ENCODE results near the gene TMEM38B.

TMEM38B gene, protein sequence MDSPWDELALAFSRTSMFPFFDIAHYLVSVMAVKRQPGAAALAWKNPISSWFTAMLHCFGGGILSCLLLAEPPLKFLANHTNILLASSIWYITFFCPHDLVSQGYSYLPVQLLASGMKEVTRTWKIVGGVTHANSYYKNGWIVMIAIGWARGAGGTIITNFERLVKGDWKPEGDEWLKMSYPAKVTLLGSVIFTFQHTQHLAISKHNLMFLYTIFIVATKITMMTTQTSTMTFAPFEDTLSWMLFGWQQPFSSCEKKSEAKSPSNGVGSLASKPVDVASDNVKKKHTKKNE

DNA sequence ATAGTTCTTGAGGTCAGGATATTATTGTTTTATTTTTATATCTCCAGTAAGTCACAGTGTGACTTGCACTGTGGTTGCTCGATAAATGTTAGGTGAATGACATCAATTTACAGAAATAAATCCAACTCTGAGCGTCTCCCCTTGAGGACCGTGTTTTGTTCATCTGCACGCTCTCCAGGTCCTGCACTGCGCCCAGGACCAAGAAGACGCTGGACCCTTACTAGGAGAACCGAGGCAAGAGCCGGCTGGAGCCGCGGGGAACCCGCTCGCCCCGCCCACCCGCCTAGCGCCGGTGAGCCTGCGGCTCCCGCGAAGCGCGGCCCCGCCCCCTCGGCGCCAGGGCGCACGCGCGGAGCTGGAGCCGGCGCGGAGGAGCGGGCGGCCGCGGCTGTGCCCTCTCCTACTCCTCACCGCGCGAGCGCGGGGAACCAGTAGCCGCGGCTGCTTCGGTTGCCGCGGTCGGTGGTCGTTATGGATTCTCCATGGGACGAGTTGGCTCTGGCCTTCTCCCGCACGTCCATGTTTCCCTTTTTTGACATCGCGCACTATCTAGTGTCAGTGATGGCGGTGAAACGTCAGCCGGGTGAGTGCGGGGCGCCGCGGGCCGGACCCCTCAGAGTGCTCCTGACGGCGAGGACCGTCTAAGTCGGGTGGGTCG is at the start of gene TMEM38B:
TSS of gene TMEM38B (plus strand) at position 352 of the 658 bp plus-strand sequence. CDS start at position 472, 120 bp downstream.
- peak; percentile 20 for DNase-seq

DNA sequence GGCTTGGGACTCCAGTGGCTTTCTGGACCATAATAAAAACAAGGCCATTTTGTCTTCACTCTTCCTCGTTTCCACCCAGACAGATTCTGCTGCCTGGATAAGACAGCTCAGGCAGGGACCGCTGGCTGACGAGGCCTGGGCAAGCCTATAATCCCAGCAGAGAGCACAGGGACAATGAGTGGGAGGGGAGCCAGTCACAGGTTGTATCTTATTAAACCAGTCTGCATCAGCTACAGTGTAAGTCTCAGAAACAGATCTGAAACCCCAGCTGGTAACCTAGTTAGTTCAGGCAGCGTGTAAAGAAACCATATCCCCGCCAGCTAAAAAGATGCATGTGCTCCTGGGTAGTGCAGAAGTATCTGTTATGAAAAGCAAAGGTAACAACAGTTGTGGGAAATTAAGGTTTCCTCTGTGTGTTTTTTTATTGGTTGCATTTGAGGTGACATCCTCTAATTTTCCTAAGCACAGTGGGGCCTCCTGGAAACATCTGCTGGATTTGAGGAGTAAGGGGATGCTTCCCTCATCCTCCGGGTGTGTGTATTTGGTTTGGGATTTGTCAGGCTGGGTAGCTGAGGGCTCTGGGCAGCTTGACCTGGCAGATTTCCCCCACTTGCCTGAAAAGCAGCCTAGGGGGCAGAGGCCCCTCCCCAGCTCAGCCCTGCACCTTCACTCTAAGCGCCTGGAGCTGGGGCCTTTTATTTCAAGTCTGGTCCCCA is 47.3 kb upstream of the TMEM38B start:
- no peak for DNase-seq

DNA sequence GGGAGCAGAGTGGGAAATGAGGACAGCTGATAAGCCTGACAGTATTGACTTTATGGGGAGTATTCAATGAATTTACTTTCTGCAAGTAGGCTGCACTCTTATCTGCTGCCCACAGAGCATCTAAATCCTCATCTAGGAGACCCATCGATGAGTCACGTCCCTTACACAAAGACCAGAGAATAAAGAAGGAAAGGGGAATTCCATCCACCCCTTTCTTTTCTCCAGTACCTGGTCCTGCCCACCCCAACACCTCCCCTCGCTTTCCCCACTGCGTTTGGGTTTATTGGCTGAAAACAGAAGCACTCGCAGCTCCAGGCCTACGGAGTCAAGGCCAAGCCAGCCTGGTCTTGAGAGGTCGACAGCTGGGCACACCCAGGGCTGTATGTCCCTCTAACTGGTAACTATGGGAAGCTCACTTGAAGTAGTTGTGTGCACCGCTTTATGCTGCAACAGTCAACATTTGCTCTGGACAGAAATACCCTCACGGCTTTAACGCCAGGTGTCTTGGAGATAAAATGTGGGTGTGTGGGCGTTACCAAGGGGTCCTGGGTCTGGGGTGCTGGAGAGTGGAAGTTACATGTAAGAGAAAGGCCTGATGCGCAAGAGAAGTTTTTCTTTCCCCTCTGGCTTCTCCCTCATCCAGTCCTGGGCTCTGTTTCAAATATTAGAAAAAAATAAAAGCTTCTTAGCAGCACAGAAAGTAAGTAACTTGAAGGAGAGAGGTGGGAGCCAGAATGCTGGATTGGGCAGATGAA is 46.6 kb upstream of the TMEM38B start:
- no peak for DNase-seq

DNA sequence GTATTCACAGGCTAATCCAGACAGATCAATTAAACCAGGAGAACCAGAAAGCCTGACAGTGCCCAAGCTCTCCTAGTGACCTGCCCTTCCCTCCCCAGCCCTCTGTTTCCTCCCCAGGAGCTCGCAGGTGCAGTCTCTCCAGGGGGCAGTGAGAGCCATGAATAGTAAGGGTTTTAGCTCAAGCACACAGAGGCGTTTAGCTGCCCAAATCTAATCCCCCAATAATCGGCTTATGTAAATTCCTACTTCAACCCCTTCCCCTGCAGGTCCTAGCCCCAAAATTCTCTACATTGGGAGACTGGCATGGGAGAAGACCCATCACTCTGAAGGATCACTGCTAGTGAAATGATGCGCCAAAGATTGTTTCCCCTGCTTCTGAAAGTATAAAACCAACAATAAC is 42.5 kb upstream of the TMEM38B start:
- no peak for DNase-seq

DNA sequence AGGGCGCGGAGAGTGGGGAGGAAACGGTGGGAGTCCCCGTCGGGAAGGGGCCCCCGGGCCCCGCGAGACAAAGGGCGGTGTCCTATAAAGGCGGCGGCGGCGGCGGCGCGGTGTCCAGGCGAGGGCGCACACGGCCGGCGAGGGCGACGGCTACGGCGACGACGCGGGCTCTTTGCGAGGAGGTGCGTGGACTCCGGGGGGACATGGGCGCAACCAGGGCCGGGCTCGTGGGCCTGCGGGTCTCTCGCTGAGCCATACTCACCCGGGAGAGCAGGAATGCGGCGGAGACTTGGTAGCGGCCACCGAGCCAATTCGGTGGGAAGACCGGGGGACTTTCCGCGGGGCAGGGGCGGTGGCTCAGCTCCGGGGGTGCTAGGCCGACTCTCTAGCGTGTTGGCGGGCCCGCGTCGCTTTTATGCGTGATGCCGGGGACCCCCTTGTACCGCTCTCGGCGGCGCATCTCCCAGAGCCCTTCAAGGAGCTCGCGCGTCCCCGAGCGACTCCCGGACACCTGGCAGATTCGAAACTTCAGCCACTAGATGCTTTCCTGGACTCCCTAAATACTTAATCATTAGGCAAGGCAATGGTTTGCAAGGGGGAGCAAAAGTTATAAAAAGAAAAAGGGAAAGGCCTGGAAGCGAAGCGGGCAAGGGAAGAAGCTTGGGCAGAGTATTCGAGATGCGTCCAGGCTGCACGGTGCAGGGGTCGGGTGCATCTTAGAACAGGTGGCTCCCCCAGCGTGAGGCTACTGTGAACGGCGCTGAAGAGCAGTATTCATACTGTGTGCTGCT is 38.0 kb upstream of the TMEM38B start:
- no peak for DNase-seq

DNA sequence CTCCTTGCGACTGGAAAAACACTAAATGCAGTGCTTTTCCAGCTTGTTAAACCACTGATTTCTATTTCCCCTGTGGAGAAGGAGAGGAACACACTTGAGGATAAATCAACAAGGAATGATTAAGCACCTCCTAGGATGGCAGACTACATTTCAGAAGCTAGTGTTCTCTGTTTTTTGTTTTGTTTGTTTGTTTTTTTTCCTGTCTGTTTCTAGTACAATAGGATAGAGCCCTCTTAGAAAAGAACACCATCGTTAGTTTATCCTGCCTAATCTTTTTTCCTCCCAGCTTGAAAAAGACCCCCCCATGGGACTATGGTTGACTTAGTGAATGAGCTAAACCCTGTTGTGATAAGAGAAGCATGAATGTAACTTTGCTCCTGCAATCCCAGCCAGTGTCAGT is 36.0 kb upstream of the TMEM38B start:
- no peak for DNase-seq

DNA sequence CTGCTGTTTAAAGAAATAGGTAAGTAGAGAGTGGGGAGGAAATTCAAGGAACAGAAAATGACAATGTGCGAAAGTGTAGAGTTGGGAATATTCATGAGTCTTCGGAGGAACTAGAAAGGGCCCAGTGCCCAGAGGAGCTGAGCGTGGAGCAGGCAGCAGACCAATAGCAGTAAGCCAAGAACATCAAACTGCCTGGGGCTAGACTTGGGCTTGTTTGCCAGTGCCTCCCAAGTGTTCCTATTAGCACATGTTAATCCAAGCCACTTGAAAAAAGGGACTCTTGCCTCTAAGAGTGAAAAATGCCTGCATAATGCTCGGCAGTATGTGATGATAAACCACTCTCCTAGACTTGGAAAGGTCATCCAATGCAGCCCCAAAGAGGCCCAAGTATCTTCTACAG is 33.3 kb upstream of the TMEM38B start:
- DNase-seq, result no peak

DNA sequence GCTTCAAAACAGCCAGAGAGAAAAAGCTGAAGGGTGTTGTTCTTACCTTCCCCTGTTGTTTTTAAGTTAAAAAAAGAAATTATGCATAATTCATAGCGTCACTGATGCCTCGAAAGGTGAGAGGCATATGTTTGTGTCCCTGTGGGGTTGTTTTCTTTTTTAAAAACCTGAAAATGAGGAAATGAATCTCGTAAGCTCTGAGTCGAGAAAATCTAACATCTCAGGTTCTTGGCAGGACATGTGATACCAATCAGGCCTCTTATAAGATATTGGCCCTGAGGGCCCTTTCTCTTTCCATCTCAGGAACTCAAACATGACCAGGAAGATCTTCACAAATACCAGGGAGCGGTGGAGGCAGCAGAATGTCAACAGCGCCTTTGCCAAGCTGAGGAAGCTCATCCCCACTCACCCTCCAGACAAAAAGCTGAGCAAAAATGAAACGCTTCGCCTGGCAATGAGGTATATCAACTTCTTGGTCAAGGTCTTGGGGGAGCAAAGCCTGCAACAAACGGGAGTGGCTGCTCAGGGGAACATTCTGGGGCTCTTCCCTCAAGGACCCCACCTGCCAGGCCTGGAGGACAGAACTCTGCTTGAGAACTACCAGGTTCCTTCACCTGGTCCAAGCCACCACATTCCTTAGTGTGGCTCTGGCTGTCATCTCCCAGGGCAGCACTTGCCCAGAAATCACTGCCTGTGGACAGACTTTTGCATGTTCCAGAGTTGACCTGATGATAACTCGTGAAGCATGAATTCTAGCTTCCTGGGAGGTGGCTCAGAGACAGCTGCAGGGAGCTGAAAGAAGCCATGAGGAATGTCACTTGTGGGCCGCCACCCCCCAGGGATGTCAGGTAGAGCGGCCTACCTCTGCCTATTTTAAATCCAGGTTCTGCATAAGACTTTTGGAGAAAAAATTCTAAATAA is 31.9 kb upstream of the TMEM38B start, which contains the start of gene TAL2:
TSS of gene TAL2 (plus strand) at position 274 of the 921 bp plus-strand sequence. CDS start at position 314, 40 bp downstream.
- no peak for DNase-seq

DNA sequence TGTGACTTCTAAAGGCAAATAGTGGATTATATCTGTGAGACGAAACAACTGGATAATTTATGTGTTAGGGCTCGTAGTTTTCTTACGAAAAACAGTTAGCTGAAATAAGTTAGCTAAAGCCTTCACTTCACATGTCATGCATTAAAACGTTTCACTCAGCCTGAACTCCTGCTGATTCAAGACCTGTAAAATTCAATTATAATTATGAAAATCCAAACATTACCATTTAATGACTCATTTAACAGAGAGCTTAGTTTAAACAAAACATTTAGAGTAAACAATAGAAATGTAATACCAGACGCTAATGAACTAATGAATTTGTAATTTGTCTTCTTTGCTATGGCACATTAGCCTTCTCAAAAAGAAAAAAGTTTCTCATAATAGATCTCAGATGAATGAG is 30.4 kb upstream of the TMEM38B start:
- DNase-seq, result no peak

DNA sequence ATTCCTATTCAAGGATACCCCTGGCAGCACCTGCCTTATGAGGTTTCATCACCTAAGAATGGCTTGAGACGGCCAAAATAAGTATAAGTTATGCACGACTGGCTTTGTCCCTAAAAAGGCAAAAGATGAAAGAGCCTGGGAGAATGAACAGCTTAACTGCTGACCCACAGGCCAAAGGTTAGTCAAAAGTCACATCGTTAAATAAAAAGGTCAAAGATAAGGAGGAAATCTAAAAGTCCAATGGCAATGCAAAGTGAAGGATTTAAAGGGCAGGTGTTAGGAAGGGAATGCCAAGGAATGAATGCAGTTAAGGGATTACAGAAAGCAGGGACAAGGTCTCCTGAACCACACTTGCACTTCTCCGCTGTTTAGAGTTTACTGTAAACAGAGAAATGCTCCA is 26.5 kb upstream of the TMEM38B start:
- DNase-seq, result no peak

DNA sequence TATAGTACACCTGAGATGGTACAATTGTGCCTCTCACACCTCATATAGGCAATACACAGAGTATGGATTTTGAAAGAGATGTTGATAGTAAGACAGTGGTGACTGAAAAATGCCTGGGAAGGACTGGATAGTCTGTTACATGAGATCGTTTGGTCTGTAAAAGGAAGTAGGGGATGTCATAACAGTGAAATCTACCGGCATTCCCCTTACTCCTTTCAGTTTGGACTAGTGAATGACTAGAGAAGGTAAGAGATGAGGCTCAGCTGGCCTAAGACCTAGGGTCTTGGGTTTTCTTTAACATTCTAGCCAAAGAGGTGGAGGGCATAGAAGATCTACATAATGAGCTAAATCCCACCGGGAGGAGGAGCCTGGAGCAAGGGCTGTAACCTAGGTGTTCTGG is 24.0 kb upstream of the TMEM38B start:
- no peak for DNase-seq

DNA sequence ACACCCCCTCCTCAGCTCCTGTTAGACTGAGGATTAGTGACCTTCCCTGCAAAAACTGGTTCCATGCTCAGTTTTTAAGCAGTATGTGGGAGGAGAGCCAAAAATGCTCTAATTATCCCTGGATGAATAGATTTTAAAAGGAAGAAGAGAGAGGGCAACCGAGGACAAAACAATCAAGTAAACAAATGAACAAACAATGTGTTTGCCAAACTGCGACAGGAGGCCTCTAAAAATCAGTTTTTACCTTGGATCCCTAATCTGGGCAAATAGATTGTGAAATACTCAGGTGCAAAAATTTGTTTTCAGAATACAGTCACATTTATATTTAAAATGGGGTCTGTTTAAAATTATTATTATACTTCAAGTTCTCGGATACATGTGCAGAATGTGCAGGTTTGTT is 23.6 kb upstream of the TMEM38B start:
- DNase-seq, result no peak

DNA sequence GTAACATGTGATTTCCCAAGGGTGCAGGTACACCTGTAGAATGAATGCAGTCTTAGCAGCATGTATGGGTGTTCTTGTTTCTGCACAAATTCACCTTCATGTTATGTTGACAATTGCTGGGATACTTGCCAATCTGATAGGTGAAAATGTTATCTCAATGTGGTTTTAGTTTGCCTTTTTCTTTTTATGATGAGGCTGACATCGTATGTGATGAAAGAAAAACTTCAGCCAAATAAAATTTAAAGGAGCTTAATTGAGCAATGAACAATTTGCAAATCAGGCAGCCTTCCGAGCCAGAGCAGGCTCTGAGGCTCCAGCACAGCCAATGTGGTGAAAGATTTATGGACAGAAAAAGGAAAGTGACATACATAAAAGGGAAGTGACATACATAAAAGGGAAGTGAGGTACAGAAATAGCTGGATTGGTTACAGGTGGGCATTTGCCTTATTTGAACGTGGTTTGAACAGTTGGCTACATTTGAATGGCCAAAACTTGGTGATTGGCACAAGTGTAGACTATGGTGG is 21.6 kb upstream of the TMEM38B start:
- DNase-seq, result no peak

DNA sequence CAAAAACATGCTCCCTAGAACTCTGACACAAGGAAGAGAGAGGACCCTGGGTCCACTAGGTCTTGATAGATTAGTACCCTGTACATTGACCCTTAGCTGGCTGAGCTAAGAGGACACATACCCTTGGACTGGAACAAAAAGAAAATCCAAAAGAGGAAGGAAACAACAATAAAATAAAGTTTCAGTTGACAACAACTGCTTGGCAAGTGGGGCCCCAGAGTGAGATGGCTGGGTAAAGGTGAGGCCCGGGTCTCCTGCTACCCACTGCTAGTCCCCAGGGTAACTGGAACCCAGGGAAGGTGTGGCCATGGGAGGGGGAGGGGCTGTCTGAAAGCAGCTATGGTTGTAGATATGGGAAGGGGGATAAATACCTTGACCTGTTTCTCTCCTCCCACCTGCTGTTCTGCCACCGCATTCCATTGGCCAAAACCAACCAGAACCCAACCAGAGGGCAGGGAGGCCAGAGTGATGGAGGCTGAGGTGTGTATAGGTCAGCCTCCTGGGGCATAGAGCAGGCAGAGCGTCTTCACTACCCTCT is 20.4 kb upstream of the TMEM38B start:
- DNase-seq, result no peak

DNA sequence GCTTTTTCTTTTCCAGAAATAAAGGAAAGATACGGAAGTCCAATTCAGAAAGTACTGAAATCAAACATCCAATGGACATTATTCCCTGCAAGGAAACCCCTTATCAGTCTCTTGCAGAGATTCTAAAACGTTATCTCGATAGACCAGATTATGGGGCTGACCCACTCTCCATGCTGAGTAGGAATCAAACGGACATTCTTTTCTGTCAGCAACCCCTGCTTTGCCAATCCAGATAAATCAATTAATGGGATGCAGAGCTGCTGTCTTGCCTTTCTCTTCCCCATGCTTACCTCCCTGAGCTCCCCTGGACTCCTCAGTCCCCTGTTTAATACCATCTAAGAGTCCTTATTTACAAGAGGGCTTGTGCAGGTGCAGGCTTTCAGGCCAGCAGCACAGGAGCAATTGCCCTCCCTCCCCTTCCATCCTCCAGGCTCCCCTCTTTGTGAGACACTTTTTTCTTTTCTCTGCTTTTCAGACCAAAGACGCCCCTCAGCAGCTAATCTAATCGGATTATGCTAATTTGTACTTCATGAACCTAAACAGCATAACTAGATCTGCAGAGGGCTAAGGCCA is 17.9 kb upstream of the TMEM38B start:
- no peak for DNase-seq

DNA sequence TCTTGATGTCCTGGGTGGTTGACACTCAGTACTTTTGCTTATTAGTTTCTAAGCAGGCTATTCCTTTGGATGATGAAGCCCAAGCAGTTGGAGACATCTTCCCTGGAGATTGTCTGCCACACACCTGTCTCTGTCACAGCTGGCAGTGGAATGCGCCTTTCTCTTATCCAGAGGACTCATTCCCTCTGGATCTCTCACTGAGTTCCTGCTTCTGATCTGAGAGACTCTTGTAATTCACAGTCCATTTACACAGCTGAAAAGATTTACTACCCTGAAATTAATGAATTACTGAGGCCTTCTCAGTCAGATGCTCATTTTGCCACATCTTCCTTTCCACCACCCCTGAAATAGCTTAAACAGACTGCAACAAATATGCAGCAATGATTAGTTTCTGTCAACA is 16.2 kb upstream of the TMEM38B start:
- no peak for DNase-seq

DNA sequence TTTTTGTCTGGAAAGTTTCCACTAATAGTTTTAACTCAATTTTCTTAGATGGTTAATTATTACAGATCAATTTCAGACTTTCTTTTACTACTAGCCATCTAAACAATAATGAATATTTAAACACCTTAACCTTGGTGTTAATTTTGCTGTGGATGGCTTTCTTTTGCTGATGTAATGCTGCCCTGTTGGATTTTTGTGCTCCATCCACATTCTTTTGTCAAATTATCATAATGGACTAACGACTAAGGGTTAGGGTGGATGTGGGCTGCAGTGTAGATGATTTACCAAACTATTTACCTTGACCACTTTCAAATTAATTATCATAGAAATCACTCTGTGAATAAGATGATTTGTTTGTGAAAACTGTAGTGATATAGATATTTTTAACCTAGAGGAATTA is 15.6 kb upstream of the TMEM38B start:
- DNase-seq, result no peak

DNA sequence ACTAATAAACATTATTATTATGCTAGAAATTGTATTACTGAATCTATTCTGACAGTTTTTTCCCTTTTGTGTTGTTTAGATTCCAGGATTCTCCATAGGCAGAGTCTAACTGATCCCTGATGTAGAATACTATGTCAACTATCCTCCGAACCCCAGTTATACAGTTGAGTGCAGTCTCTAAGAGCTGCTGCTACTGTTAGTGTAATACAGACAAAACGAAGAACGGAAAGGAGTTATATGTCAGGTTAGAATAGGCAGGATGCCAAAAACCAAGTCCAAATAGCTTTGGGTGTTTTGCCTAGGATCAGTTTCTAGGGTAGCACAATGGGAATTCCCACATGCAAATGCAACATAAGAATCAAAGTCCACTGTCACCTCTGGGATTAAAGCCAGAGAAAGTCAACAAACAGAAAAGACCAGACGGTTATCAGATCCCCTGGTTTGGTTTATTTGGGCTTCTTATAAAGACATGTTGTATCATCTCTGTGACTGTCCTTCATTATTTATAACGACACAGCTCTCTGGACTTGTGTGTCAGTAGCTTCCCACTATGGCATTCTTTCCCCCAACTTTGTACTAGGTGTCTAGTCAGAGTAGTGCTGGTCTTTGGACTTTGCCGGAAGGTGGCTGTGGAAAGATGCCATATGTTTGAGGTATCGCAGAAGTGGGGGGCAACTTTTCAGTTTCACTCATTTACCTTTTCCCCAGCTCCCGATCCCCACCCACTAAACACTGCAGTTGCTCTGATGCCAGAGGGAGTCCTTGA is 14.9 kb upstream of the TMEM38B start:
- no peak for DNase-seq

DNA sequence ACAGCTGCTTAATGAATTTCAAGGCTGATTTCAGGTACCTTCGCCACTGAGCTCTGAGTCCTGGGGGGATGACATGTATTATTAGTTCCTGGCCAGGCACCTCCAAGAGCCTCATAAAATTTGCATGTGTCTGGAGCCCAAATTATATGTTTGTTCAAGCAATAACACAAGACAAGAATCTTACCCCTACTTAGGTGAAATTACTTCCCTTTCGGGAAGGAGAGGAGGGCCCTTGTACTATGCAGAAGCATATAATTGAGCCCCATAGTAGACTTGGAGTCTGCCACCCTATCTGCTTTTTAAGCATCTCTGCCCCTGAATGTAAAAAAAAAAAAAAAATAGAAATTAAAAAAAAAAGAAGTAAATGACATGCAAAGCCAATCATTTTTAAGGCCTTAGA is 13.0 kb upstream of the TMEM38B start:
- DNase-seq, result no peak

DNA sequence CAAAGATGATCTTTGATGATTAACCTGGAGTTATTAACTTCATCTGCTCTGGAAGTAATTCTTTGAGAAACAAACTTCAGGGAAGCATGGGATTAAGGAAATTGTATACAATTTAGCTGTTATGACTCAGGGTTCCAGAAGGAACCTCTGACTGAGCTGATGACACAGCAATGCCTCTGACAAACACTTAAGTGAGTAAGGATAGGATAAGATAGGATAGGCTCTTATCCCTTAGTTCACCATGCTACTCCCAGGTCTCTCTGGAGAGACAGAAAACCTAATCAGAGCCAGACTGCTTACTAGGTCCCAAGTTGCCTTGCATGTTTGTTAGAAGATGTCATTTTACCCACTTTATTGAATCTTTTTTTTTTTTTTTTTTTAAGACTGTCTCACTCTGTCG is 12.6 kb upstream of the TMEM38B start:
- DNase-seq, result no peak
